Endothelial cell of umbilical vein (primary cell): ENCODE results near the gene C6orf136. TPM values are rescaled to one million over a fixed set of nuclear protein-coding genes. Genes with fewer than 3 reads are reported as not detected.

Source experiments
- BruUV-seq: library from RNA; stranded (reverse); fragments of 400-500 nt; replicated peaks from 2 replicates; lab custom pipeline; 2021; lab: Mats Ljungman, UMichigan
- CTCF ChIA-PET: fragments of 300-600, 350-600 bp; sonication (Branson Sonifier 250); formaldehyde crosslinking; loops from one replicate; lab custom pipeline; 2021; ENCODE audit warnings: antibody characterized with exemption, inconsistent platforms; lab: Charles Lee
- POLR2A ChIA-PET: fragments of 300-600, 350-600 bp; sonication (Branson Sonifier 250); formaldehyde crosslinking; loops from one replicate; lab custom pipeline; 2021; ENCODE audit warnings: antibody characterized with exemption, inconsistent platforms; lab: Charles Lee
- DNase-seq: peaks from one replicate; pipeline ENCODE4 v3.0.0-alpha.2; 2011; ENCODE audit warnings: low read depth, low spot score
- FAIRE-seq: peaks from 2 replicates; lab custom pipeline; 2011; peaks lifted over from hg19 to GRCh38; lab: Jason Lieb, UNC
- H2AFZ ChIP-seq: 2 replicates; pipeline ENCODE4 v1.6.0; 2012; ENCODE audit warnings: low read depth, low read length, control low read depth, inconsistent platforms
- H3K27ac ChIP-seq: 2 replicates; pipeline ENCODE4 v1.5.1; 2011; ENCODE audit warnings: low read depth, mild to moderate bottlenecking, control low read depth, low read length, moderate library complexity; ENCODE audit not compliant: insufficient read depth
- H3K27me3 ChIP-seq, 2 experiments: 2 replicates each; pipeline versions ENCODE4 v1.6.0 to v1.6.1; 2011; ENCODE audit warnings: low read length in 2 of 2, mixed read lengths in 1 of 2; ENCODE audit not compliant: control insufficient read depth in 2 of 2, insufficient read depth in 2 of 2
- H3K36me3 ChIP-seq, 2 experiments: 2 replicates in 1 of 2; 3 replicates in 1 of 2; pipeline ENCODE4 v1.5.1; 2011; ENCODE audit warnings: low read length in 2 of 2, mild to moderate bottlenecking in 1 of 2, moderate library complexity in 1 of 2; ENCODE audit not compliant: control insufficient read depth in 2 of 2, insufficient read depth in 2 of 2; ENCODE audit errors: extremely low read depth in 1 of 2
- H3K4me1 ChIP-seq: 3 replicates; pipeline ENCODE4 v1.5.1; 2011; ENCODE audit warnings: mild to moderate bottlenecking, low read length; ENCODE audit not compliant: control insufficient read depth, insufficient read depth; ENCODE audit errors: extremely low read depth
- H3K4me2 ChIP-seq: 2 replicates; pipeline ENCODE4 v1.6.1; 2011; ENCODE audit warnings: low read length, control low read depth, mixed read lengths; ENCODE audit not compliant: insufficient read depth
- H3K4me3 ChIP-seq, 3 experiments: fragments of 200-600 bp in 1 of 3; sonication (generic), shearing (Covaris generic) in 1 of 3; replicated peaks in 1 of 3; 2 replicates each; pipeline ENCODE4 v1.5.1; 2011 to 2016; ENCODE audit warnings: control low read depth in 3 of 3, low read length in 3 of 3, mild to moderate bottlenecking in 2 of 3, inconsistent platforms in 1 of 3, low read depth in 1 of 3, moderate library complexity in 1 of 3; ENCODE audit not compliant: insufficient read depth in 1 of 3
- H3K79me2 ChIP-seq: 2 replicates; pipeline ENCODE4 v1.6.0; 2012; ENCODE audit warnings: low read length, inconsistent platforms; ENCODE audit not compliant: control insufficient read depth, insufficient read depth
- H3K9ac ChIP-seq: replicated peaks from 2 replicates; pipeline ENCODE3; 2011; ENCODE audit warnings: low read length, control low read depth; ENCODE audit not compliant: insufficient read depth; ENCODE audit errors: extremely low read depth
- H3K9me1 ChIP-seq: replicated peaks from 3 replicates; pipeline ENCODE4 v1.6.0; 2011; ENCODE audit warnings: mild to moderate bottlenecking, low read length; ENCODE audit not compliant: control insufficient read depth, insufficient read depth; ENCODE audit errors: extremely low read depth
- H3K9me3 ChIP-seq: replicated peaks from 2 replicates; pipeline ENCODE4 v1.5.1; 2012; ENCODE audit warnings: low read length, inconsistent platforms; ENCODE audit not compliant: control insufficient read depth, insufficient read depth
- H4K20me1 ChIP-seq: replicated peaks from 2 replicates; pipeline ENCODE3; 2011; ENCODE audit warnings: mild to moderate bottlenecking, low read length; ENCODE audit not compliant: control insufficient read depth, insufficient read depth; ENCODE audit errors: extremely low read depth
- CTCF ChIP-seq, 2 donors: IDR thresholded peaks; 1 replicate in 1 of 2; 2 replicates in 1 of 2; pipeline ENCODE4 v1.5.1; 2011; ENCODE audit warnings: low read length in 2 of 2, mild to moderate bottlenecking in 2 of 2, moderate library complexity in 2 of 2, control low read depth in 1 of 2, inconsistent platforms in 1 of 2, low read depth in 1 of 2; ENCODE audit not compliant: insufficient read depth in 1 of 2; ENCODE audit errors: extremely low read depth in 1 of 2
- EZH2 ChIP-seq: IDR thresholded peaks from 2 replicates; pipeline ENCODE4 v1.6.1; 2012; ENCODE audit warnings: borderline replicate concordance, low read depth, mild to moderate bottlenecking, moderate library complexity, low read length, inconsistent platforms; ENCODE audit not compliant: severe bottlenecking
- FOS ChIP-seq: IDR thresholded peaks from 2 replicates; pipeline ENCODE4 v1.6.1; 2011; ENCODE audit warnings: mild to moderate bottlenecking, low read length, moderate library complexity, borderline replicate concordance; ENCODE audit not compliant: insufficient read depth
- GATA2 ChIP-seq: IDR thresholded peaks from 2 replicates; pipeline ENCODE4 v1.7.0; 2011; ENCODE audit warnings: low read depth, mild to moderate bottlenecking, moderate library complexity, mixed read lengths, low read length; ENCODE audit not compliant: insufficient read length, insufficient read depth
- JUN ChIP-seq: IDR thresholded peaks from 2 replicates; pipeline ENCODE4 v1.6.1; 2011; ENCODE audit warnings: borderline replicate concordance, low read depth; ENCODE audit not compliant: insufficient read length, insufficient read depth
- MAX ChIP-seq: IDR thresholded peaks from 2 replicates; pipeline ENCODE4 v1.6.1; 2011; ENCODE audit not compliant: insufficient read depth, insufficient read length
- MYC ChIP-seq: IDR thresholded peaks from one replicate; pipeline ENCODE4 v1.6.1; 2011; ENCODE audit warnings: mild to moderate bottlenecking, low read depth, low read length
- POLR2A ChIP-seq: IDR thresholded peaks from 2 replicates; pipeline ENCODE4 v1.6.1; 2012; ENCODE audit warnings: low read depth, mild to moderate bottlenecking, control low read depth, low read length
- POLR2AphosphoS5 ChIP-seq: IDR thresholded peaks from 2 replicates; pipeline ENCODE4 v1.6.1; 2012; ENCODE audit warnings: low read depth, mild to moderate bottlenecking, control low read depth, low read length, moderate library complexity; ENCODE audit not compliant: insufficient read depth
- dilution Hi-C: fragments of 300-500 bp; cut with MboI; formaldehyde crosslinking; loops from one replicate; pipeline ENCODE4 v1.15.0; 2019; ENCODE audit warnings: low sequenced_read_pairs; ENCODE audit not compliant: extremely low pct_ligation_motif_present
- intact Hi-C: fragments of 100-400 bp; cut with micrococcal nuclease; formaldehyde crosslinking; loops from one replicate; pipeline ENCODE4 v1.10.0; 2022
- polyA plus RNA-seq, 4 experiments: library from polyadenylated mRNA; depleted of rRNA in 3 of 4; stranded (reverse) in 3 of 4; unstranded in 1 of 4; fragments of >200 nt; gene quantifications; 2 replicates each; pipeline versions ENCODE4 v1.2.1 to v1.2.3, GENCODE V29; 2011 to 2012; ENCODE audit warnings: missing spikeins in 1 of 4
- total RNA-seq: library from RNA; stranded (reverse); gene quantifications from 2 replicates; pipeline ENCODE4 v1.2.3, GENCODE V29; 2021

The C6orf136 gene
- total and polyA plus RNA-seq, 2 donors (not counting 3 experiments of a cell fraction or from before 2014, with no cell fraction given) = 19.1 to 21.0 TPM

GRCh38 chr6:30610065-30610464 is 36.9 kb upstream of the C6orf136 start:
- intact Hi-C loops = loop anchor here (5.0 kb wide), 1 partner anchor 128 kb away; no protein-coding TSS in a partner anchor
- Histone ChIP-seq H3K27ac (no peak overlapping the region), H4K20me1 (no peaks in the 10 kb centered on the region), H3K9ac (no peak overlapping the region), H3K79me2 (peaks cover 12% of the 10 kb centered on the region), H3K4me1 (peaks cover 16% of the 10 kb centered on the region), H3K4me2 (no peak overlapping the region), H3K27me3 (no peaks in the 10 kb centered on the region), H3K36me3 (peaks cover 21 to 22% of the 10 kb centered on the region in 2 experiments), H3K9me1 (no peaks in the 10 kb centered on the region), H2AFZ (no peak overlapping the region), H3K9me3 (no peaks in the 10 kb centered on the region), H3K4me3 (no peak overlapping the region)
- CTCF ChIA-PET = interaction anchor here (0.9 to 1.3 kb wide), 3 partner anchors 10 to 121 kb away, joined by 3 to 4 read pairs (median 4); no protein-coding TSS in a partner anchor
- POLR2A ChIA-PET = no interaction called here
- DNase-seq (no peak), FAIRE-seq (no peak)
- dilution Hi-C loops = no loop called here
- TF ChIP-seq MAX = no peak
- no peak for TF ChIP-seq MYC
- TF ChIP-seq EZH2 = no peak
- no peak for TF ChIP-seq JUN
- TF ChIP-seq POLR2AphosphoS5 = no peak
- TF ChIP-seq POLR2A = no peak
- no peak for TF ChIP-seq CTCF (IDR thresholded peaks at IDR 0.05; ENCODE audit: extremely low read depth in 1 of 2, insufficient read depth in 1 of 2, low read depth in 1 of 2, low read length in 2 of 2)
- no peak for TF ChIP-seq FOS
- no peak for TF ChIP-seq GATA2
- no TSS peak for BruUV-seq
